Measurements from ENCODE around the gene SLC6A3. TPM values are rescaled to one million over a fixed set of nuclear protein-coding genes. Genes with fewer than 3 reads are reported as not detected.

Gene SLC6A3
- total and polyA plus RNA-seq, 2 donors (not counting 3 experiments of a cell fraction or from before 2014, with no cell fraction given): not detected

DNA sequence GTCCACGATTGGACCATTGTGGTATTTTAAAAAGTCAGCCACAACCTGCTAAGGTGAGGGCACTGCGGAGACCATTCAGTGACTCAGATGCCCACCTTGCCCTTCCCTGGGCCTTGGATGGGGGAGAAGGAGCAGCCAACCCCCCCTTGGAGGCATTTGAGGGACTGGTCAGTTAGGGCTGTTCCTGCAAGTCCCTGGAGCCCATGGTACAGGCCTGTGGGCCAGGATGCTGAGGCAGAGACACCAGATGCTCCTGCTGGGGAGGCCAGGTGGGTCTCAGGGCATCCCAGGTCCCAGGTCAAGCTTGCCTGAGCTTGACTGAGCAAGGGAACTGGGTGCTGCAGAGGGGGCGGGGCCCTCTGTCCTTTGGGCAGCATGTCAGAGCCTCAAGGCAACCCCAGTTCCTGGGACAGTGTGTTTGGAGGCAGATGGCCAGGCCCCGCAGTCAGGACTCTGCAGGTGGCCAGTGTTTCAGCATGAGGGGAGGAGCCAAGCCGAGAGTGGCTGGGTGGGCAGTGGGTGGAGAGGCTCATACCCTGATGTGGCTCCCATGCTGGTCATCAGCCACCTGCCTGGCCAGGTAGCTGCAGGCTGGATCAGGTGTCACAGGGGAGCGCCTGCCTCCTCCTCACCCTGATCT is 27.5 kb downstream of the SLC6A3 start:
- ChIA-PET POLR2A (no interaction called here), CTCF (no interaction called here)
- Histone ChIP-seq H3K4me1 (ENCODE audit: control insufficient read depth, extremely low read depth, insufficient read depth, low read length) (no peaks in the 10 kb centered on the region), H3K9me1 (replicated peaks; ENCODE audit: control insufficient read depth, extremely low read depth, insufficient read depth, low read length) (no peaks in the 10 kb centered on the region), H3K4me2 (ENCODE audit: insufficient read depth, low read length) (no peak overlapping the region), H3K9me3 (replicated peaks; ENCODE audit: control insufficient read depth, insufficient read depth, low read length) (no peaks in the 10 kb centered on the region), H4K20me1 (replicated peaks; ENCODE audit: control insufficient read depth, extremely low read depth, insufficient read depth, low read length) (no peaks in the 10 kb centered on the region), H2AFZ (ENCODE audit: low read depth, low read length) (no peak overlapping the region), H3K4me3 (replicated peaks in 1 of 3; ENCODE audit: insufficient read depth in 1 of 3, low read depth in 1 of 3, low read length in 3 of 3) (no peak overlapping the region), H3K79me2 (ENCODE audit: control insufficient read depth, insufficient read depth, low read length) (no peaks in the 10 kb centered on the region), H3K27me3 (ENCODE audit: control insufficient read depth in 2 of 2, insufficient read depth in 2 of 2, low read length in 2 of 2) (no peaks in the 10 kb centered on the region), H3K27ac (ENCODE audit: insufficient read depth, low read depth, low read length) (no peak overlapping the region), H3K9ac (replicated peaks; ENCODE audit: extremely low read depth, insufficient read depth, low read length) (no peak overlapping the region), H3K36me3 (ENCODE audit: control insufficient read depth in 2 of 2, extremely low read depth in 1 of 2, insufficient read depth in 2 of 2, low read length in 2 of 2) (no peaks in the 10 kb centered on the region)
- BruUV-seq (replicated peaks): no TSS peak
- FAIRE-seq (no peak), DNase-seq (ENCODE audit: low read depth, low spot score) (no peak)
- dilution Hi-C loops (cut with MboI; ENCODE audit: extremely low pct_ligation_motif_present, low sequenced_read_pairs): no loop called here
- TF ChIP-seq, protein P1, sequence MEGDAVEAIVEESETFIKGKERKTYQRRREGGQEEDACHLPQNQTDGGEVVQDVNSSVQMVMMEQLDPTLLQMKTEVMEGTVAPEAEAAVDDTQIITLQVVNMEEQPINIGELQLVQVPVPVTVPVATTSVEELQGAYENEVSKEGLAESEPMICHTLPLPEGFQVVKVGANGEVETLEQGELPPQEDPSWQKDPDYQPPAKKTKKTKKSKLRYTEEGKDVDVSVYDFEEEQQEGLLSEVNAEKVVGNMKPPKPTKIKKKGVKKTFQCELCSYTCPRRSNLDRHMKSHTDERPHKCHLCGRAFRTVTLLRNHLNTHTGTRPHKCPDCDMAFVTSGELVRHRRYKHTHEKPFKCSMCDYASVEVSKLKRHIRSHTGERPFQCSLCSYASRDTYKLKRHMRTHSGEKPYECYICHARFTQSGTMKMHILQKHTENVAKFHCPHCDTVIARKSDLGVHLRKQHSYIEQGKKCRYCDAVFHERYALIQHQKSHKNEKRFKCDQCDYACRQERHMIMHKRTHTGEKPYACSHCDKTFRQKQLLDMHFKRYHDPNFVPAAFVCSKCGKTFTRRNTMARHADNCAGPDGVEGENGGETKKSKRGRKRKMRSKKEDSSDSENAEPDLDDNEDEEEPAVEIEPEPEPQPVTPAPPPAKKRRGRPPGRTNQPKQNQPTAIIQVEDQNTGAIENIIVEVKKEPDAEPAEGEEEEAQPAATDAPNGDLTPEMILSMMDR (IDR thresholded peaks at IDR 0.05; ENCODE audit: extremely low read depth in 1 of 2, insufficient read depth in 1 of 2, low read depth in 1 of 2, low read length in 2 of 2): no peak
- TF ChIP-seq MYC (IDR thresholded peaks at IDR 0.05; ENCODE audit: low read depth, low read length) (no peak), FOS (IDR thresholded peaks at IDR 0.05; ENCODE audit: borderline replicate concordance, insufficient read depth, low read length) (no peak), POLR2AphosphoS5 (IDR thresholded peaks at IDR 0.05; ENCODE audit: insufficient read depth, low read depth, low read length) (no peak), GATA2 (IDR thresholded peaks at IDR 0.05; ENCODE audit: insufficient read depth, insufficient read length, low read depth, low read length) (no peak), JUN (IDR thresholded peaks at IDR 0.05; ENCODE audit: borderline replicate concordance, insufficient read depth, insufficient read length, low read depth) (no peak)
- intact Hi-C loops (cut with micrococcal nuclease): no loop called here
